NCI-H146 (cell line): ENCODE data around the gene BAHCC1.

Experiments
- DNase-seq: peaks from one replicate; lab custom pipeline; 2025; lab: John Stamatoyannopoulos, UW

Gene BAHCC1

DNA sequence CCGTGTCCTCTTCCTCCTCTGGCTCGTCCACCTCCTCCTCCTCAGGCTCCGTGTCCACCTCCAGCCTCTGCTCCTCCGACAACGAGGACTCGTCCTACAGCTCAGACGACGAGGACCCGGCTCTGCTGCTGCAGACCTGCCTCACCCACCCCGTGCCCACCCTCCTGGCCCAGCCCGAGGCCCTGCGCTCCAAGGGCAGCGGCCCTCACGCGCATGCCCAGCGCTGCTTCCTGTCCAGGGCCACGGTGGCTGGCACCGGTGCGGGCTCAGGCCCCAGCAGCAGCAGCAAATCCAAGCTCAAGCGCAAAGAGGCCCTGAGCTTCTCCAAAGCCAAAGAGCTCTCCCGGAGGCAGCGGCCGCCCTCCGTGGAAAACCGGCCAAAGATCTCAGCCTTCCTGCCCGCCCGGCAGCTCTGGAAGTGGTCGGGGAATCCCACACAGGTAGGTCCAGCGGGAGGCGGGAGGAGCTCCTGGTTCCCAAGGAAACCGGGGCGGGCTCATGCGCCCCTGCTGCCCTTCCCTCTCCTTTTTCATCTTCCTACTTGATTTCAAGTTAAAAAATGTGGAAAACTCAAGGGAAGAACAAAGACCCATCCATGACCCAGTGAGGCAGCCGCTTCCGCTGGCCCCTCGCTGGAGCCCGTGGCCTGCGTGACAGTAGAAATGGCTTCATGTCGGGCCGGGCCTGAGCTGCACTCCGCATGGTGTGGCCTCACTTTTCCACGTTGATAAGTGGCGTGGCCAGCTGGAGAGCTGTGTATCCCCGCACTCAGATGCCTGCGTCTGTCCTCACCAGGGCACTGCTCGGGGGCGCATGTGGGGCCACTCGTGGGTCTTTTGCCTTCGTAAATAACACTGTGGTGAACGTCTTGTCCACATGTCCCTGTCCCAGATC, 66.6 kb downstream of the BAHCC1 start:
- DNase-seq, result no peak

DNA sequence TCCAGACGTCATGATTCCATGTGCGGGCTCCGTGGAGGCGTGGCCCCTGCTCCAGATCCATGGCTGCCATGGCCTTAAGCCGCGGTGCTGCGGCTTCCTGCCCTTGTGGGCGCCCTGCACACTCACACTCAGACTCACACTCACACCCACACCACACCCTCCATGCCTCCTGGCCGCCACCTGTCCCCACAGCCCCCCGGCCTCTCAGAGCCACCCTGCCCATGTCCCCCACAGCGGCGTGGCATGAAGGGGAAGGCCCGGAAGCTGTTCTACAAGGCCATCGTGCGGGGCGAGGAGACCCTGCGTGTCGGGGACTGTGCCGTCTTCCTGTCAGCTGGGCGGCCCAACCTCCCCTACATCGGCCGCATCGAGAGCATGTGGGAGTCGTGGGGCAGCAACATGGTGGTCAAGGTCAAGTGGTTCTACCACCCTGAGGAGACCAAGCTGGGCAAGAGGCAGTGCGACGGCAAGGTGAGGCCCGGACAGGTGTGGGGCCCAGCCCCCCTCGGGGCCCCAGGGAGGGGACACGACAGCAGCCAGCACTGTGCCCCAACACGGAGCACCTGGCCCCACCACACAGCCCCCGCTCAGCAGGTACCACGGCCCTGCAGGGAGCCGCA, 67.4 kb downstream of the BAHCC1 start:
- DNase-seq, result no peak

DNA sequence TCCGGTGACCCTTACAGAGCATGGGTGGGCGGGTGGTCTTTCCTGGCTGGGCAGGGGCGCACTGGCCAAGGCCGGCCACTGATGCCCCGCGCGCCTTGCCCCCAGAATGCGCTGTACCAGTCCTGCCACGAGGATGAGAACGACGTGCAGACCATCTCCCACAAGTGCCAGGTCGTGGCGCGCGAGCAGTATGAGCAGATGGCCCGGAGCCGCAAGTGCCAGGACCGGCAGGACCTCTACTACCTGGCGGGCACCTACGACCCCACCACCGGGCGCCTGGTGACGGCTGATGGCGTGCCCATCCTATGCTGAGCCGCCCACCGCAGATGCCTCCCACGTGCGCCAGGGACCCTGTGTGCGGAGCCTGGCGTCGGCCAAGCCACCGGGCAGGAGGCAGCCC, 68.2 kb downstream of the BAHCC1 start:
- no peak for DNase-seq

DNA sequence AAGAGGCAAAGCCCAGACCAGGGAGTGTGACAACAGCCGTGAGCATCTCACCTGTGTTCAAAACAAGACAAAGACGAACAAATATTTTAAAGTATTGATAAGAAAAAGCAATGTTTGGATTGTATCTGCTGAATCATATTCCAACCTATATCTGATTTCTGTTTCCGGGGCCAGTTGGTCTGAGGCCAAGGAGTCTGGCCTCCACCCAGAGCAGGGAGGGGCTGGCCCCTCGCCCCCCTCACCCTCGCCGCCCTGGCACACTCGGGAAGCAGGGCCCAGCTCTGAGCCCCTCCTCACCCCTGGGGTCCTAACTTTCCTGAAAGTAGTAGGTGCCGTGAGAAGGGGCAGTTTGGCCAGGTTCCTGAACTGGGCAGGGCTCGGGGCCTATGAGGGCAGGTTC, 69.3 kb downstream of the BAHCC1 start:
- DNase-seq, result no peak

DNA sequence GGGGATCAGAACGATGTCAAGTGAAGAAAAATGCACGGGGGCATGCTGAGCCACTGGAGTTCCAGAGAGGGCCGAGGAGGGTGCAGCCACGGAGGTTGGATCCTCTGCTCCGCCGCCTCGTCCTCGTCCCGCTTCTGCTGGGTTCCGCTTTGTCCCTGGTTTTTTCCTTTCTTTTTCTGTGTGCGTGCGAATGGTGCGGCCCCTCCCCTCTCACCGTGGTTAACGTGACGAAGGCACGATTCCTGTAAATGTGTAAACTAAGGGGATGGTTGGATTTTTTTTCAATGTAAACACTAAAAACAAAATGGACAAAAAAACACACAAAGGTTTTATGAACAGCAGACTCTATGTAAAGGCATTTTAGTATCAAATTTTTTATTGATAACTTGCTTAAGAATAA, 70.7 kb downstream of the BAHCC1 start:
- DNase-seq, result no peak

DNA sequence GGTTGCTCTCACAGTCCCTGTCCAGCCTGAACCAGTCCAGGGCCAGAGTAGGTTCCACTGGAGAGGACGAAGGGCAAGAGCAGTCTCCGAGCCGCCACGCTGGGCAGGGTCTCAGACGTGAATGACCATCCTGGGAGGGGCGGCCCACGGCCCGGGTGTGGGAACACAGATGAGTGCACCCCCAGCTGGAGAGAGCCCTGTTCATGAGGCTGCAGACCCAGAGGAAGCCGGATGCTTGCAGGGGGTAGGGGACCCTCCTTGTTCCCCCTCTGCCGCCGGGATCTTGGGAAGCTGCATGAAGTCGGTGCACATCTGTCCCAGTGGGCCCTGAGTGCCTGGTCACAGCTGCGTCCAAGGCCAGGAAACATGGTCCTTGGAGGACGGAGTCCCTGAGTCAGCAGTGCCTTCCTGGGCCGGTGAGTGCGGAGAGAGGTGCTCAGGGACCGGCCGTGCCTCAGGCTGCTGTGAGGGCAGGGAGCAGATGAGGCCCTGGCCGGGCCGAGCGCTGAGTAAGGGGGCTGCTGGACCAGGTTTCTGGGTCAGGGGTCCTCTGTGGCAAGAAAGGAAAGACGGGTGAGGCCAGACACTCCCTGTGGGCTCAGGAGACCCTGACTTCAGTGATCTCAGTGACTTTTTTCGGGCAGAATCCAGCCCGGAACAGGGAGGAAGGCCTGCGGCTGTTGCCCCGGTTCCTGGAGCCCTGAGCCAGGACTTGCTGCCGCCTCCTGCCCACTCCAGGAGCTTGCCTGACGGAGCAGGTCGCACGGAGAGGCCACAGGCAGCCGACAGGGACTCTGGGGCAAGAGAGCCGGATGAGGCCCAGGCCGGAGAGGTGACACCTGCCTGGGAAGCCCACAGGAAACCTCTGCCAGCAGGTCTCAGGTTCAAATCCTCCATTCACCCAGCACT, 71.6 kb downstream of the BAHCC1 start:
- no peak for DNase-seq

DNA sequence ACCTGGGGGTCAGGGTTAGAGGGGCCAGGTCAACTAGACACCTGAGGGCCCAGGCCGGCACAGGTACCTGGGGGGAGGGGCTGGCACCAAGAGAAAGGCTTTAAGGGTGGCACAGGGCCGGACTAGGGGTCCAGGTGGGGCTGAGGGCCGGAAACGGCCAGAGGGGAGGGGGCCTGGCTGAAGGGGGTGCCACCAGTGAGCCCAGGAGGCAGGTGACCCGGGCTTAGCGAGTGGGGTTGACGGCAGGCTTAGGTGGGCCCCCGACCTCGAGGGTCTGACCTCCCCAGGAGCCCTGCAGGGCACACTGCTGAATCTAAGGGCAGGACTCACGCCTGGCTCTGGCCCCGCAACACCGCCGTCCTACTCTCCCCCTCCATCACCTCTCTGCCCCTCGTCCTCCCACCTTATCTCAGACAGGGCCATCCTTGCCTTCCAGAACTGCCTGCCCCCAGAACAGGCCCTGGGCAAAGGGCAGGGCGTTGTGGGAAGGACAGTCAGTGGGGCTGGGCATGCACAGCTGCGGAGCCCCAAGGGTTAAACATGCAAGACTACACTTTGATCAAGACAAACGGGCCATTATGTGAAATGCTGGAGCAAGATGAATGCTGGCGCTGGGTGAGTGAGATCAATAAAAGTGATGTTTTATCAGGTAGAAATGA, 73.0 kb downstream of the BAHCC1 start:
- no peak for DNase-seq

DNA sequence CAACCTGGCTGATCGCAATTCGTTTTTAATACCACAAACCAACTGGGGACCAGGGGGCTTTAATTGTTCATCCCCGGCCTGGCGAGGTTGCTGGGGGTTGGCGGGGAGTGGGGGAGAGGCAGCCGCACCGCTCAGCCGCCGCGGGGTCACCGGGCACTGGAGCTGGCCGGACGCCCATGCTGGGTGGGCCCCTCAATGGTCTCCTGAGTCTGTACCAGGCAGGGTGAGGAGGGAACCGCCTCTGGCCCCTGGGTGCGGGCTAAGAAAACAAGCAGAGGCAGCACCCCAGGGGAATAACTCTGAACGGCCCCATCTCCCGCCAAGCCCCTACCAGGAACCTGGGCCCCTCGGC, 73.5 kb downstream of the BAHCC1 start:
- DNase-seq, result no peak

DNA sequence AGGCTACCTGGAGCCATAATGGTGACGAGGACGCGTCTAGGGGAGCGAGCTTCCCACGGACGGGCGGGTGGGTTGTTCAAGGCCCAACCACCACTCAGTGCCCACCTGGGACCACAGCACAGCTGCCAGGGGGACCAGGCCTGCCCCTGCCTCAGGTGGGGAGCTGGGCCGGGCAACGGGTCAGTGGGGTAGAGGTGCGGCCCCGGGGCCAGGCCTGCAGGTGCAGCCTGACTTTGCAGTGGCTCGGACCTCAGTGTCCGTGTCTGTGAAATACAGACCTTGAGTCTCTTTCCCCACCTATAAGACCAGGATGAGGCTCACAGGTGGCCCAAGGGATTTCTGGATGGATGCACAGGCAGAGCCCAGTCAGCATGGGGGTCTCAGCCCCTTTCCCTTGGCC, 74.0 kb downstream of the BAHCC1 start:
- DNase-seq, result no peak

DNA sequence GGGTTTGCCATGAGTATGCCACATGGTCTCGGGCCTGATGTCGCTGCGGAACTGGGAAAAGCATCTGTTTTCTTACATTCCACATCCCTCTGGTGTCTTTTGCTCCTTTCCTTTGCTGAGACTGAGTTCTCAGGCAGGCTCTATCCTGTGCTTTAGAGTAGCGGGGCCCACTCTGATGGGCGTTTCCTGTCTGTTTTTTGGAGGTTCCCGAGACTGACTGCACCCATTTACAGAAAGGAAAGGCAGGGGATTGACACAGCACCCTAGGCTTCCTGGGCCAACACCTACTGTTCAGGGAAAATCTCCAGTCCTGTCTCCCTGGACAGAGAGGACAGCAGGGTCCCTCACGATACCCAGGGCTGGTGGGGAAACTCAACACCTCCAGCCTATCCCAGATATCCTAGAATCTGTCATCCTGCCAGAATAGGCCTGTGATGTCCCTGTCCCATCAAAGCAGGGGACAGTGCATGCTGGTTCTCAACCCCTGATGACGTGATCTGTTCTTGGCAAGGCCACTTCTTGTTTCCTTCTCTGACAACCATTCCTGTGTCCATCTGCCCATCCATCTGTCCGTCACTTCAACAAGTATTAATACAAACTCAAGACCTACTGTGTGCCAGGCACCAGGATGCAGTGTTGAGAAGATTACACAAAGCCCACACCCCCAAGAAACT, 75.2 kb downstream of the BAHCC1 start:
- DNase-seq, result no peak

DNA sequence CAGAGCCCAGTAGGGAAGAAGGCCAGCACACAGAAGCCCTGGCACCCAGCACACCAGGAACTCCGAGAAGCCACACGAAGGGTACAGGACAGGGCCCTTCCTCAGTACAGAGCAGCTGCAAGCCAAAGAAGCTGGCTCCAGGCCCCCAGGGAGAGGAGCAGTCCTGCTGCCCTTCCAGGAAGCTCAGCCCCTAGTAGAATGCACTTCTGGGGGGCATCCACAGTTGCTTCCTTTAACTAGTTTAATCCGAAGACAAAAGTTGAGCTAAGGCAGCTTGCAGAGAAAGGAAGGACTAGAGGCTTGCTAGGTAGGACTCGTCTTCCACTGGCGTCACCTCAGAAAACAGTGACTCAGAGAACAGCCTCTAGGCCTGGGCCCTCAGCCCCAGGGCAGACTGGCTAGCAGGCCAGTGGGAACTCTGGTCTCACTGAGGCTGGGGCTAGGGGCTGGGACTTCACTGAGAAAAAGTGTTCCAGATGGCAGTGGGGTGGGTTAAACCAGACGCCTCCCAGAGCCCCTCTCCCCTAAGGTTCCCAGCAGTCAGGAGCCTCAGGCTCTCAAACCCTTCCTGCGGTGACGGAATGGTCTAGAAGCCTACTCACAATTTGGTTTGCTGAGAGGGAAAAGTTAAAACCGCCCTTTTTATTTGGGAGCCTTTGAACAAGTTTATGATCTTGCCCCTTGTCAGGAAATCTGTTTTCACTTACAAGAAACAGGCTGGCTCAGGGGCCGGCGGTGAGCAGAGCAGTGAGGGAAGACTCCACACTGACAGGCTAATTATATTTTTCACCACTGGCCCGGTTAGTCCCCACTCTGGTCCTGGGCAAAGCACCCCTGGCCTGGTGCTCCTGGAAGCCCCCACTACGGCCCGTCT, 75.9 kb downstream of the BAHCC1 start:
- DNase-seq, result no peak

DNA sequence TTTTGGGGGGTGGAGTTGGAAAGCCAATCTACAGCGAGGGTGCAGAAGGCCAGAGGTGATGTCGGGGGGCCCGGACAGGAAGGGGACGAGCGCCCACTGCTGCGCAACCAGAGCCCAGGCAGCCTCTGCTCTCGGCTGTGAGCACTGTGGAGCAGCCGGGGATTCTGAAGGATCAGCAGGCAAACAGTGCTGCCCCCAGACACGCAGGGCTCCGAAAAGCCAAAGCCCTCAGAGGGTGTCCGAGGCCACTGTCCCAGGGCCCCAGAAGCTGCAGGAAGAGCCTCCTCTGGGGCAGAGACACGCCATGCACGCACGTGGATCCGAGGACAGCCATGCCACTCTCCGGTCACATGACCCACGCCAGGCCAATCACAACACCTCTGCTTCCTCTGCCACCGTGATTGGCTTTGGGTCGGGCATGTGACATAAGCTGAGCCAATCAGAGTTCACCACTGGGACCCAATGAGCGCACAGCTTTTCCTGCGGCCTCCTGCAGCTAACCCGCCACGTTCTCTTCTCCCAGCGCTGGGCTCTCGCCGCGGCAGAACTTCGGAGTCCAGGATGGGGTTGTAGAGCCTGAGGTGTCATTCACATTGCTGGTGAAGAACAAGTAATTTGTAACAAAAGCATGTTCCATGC, 76.7 kb downstream of the BAHCC1 start:
- DNase-seq, result no peak

DNA sequence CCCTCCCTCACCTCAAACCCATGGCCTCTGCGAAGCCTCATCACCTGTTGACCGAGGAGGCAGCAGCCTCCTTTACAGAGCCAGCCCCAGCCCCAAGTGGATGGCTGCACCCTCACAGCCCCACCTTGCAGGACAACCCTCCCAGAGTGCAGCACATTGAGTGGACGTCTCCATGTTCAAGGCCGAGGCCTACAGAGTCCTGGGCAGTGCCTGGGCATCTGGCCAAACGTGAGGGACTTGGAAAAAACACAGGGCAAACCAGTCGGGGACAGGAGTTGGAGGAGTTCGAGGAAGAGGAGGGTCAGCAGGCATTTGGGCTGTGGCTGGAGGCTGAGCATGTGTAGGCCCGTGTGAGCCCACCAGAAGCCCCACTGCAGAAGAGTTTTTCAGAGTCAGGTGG, 77.8 kb downstream of the BAHCC1 start:
- DNase-seq, result no peak

DNA sequence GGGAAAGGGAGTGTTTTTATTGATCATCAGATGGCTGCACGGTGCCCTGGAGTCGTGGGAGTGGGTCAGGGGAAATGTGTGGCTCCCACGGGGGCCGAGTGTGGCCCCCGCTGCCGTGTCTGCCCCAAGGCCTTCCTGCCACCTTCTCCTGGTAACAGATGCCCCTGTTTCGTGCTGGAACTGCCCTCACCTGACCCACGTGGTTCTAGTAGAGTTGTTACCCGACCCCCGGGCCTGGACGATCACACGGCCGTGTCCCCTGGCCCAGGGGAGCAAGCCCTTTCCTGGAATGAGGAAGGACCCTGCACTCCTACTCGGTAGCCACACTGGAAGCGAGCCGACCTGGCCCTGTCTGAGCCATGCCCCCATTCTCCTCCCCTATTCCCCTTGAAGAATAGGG, 79.7 kb downstream of the BAHCC1 start:
- no peak for DNase-seq

DNA sequence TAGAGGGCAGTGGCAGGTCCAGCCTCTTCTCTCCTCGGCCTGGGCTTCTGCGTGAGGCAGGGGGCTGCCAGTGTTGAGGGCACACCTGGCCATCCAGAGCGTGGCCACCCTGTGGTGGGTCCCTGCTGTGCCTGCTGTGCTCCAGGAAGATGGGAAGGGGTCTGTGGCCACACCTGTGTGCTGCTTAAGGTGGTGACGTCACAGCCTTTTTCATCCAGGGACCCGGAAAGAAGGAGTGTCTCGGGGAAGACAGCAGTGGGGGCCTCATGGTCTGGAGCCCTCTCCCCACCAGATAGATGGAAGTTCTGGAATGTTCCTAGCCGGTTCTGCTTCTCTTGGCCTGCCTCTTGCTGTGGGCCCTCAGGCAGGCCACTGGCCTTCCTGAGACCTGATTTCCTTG, 80.8 kb downstream of the BAHCC1 start:
- no peak for DNase-seq

DNA sequence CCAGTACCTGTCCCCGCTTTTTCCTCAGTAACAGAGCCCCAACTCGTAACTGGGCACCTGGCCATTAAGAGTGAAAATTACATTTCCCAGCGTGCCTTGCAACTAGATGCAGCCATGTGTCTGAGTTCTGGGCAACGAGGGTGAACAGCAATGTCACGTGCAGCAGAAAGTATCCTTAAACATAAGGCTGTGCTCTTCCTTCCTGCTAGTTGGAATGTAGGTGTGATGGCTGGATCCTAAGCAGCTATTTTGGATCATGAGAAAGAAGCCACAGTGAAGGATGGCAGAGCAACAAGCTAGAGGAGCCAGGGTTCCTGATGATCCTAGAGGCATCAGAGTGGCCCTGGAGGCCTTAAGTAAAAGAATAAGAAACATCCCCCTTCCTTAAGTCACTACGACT, 81.4 kb downstream of the BAHCC1 start:
- DNase-seq, result no peak

DNA sequence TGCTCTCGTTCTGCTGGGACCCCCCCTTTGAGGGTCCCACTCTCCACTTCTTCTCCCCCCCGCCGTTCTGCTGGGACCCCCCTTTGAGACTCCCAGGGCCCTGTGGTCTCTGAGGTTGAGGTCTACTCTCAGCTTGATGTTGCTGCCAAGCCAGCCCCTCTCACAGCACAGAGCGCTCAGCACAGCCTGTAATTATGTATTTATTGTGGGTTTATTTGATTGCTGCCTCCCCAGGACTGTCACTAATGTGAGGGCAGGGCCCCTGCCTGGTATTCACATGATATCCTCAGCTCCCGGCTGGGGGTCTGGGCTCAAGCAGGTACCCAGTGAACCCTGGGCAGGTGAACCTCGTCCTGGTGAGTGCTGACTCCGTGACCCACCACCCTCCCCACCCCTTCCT, 81.9 kb downstream of the BAHCC1 start:
- peak; percentile 52 for DNase-seq

DNA sequence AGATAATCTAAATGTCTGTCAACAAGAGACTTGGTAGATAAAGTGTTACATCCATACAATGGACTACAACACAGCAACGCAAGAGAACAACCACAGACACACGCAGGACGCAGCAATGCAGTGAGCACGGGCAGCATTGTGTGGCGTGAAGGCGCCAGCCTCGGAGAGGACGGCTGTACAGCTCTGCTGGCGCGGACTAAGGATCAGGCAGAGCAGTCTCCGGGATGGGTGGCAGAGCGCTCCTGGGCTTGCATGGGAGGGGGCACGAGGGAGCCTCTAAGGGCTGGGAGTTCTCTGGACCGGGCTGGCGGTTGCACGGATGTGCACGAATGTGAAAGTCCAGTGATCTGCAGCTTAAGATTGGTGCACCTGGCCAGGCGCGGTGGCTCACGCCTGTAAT, 82.9 kb downstream of the BAHCC1 start:
- DNase-seq, result no peak

DNA sequence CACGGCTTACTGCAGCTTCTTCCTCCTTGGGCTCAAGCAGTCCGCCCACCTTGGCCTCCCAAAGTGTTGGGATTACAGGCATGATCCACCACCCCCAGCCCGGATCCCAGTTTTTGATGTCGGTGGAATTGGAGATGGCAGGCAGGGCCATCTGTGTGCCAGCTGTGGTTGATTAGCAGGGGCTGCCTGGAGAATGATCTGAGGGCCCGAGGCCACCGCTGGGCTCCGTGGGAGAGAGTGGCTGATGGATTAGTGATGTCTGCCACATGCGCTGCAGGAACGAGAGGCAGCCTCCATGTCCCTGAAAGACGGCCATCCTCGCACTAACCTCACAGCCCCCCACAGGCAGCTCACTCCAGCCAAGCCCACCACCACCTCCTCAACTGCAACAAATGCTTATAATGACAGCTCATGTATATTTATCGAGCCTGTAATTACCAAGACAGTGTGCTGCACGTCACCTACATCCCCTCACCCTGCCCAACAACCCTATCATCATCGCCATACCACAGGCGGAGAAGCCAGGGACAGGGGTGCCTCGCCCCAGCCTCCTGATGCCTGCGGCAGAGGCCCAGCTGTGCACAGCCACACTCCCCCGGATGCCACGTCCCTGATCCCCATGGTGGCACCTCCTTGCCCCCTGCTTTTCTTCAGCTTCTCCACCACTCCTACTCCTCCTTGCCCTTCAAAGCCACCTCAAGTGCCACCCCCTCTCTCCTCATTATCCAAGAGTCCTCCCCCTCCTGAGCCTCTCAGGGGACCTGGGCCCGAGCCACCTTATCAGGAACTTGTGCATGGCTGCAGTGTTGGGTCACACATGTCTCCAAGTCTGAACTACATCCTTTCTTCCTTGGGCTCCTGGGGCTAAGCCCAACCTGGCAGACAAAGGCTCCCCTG, 84.2 kb downstream of the BAHCC1 start:
- DNase-seq, result no peak
